GM19438 (cell line): ENCODE measurements around the gene NRG3.
"Not testable (repeated sequence)": the region's sequence is repeated elsewhere in the genome, so short reads cannot be mapped to it uniquely, and the experiment has no call there.

Experiments used
- ATAC-seq: cut with Tn5 transposase; IDR thresholded peaks from one replicate; pipeline ENCODE4 v1.9.1; 2021; ENCODE audit warnings: low read depth; ENCODE audit not compliant: unreplicated experiment

NRG3 gene

DNA sequence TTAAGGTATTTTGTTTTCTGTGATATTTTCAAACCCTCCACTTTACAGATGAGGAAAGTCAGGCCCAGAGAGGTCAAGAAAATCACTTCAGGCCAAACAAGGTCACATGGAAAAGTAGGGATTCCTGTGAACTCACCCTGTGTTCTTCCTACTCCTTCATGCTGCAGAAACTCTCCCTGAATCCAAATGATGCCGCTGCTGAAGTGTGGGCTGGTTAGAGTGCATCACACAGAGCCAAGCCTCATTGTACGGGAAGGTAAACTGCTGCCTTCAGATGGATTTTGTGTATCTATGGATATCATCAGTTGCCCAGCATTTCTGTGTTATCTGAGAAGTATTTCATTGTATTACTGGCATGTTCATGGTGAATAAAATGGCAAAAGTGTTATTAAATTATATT is 75.4 kb downstream of the NRG3 start:
- ATAC-seq = no peak

DNA sequence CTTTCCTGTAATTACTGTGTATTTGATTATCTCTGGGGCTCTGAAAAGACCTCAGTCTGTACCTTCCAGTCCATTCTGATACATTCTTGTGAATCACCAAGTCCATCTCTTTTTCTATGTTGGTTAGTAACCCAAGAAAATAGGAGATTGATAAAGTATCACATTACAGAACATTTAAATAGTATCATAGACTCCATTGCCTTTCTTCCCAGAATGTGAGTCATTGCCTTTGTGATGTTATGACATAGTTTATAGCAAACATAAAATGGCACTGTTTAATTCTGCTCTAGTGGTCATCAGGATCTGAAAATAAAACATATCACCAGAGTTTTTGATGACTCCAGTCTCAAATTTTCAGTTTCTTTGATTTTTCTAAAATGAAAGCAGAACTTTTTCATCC is 78.4 kb downstream of the NRG3 start:
- no peak for ATAC-seq

DNA sequence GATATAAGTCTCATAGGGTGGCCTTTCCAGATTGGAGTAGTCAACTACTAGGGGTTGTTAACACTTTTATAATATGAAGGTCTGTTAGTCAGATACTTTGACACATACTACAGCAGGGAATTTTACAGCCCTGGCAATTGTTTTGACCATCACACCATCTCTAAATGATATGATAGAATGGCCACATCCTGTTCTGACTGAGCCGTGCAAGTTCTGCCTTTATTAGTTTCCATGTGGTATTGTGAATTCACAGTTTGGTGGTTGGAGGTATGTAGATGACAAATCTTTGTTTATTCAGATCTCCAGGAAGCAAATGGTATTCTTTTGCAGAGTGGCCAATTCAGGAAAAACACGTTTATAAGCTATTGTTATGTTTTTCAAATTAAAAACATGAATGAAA is 83.0 kb downstream of the NRG3 start:
- ATAC-seq = no peak

DNA sequence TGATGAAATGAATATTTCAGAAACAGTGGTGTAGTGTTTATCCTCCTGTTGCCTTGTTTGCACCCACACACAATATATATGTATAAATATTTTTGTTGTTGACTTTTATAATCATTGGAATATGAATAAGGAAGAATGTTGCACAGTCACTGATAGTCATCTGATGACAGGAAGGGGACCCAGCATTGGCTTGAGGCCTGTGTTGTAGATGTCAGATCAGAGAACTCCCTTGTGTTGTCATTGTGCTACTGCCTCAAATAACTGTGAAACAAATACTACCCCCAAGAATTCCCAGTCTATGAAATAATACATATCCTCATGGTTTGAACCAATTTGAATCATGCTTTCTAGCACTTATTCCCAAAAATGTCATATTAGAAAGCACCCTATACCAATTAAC is 84.0 kb downstream of the NRG3 start:
- ATAC-seq = no peak

DNA sequence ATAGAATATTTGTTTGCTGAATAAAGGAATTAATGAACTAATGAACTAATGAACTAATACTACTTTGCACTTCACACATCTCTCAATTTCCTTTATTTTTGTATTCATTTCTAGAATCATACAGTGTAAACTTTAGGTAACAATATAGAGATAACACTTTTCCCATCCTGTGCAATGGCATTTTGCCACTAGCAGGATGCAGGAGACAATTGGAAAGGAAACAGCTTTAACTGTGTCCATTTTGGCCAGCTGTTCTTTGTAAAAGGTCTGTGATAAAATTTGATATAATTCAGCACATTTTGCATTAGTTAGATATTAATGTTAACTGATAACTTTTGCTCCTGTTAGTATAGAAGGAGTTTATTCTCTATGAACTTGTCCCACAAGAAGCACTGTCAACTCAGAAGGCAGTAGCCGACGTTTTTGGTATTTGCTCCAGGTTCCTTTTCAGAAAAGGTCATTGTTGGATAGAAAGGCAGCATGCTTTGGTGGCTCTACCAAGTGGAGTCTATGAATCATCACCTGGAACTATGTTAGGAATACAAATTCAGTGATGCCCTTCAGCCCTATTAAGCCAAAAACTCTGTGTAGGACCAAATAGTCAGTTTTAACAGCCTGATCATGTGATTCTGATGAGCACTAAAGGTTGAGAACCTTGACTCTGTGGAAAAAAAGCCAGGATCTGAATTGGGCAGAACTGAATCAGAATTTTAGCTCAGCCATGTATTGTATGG is 86.6 kb downstream of the NRG3 start:
- no peak for ATAC-seq

DNA sequence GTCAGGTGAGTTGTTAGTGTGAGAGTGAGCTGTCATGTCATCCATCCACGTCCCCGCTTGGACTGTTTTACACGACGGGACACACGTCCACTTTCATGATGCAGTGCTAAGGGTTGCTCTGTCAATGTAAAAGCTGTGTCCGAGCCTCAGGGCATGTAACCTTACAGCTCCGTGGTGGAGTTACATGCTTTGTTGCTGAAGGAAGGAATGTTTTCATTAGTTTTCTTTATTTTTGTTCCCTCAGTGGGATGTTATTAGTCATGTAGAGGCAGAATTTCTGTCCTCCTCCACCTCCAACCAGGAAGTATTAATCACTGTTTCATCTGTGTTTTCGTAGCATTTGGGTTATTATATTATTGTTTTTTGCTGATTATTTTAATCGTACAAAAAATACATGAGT is 88.6 kb downstream of the NRG3 start:
- ATAC-seq = no peak

DNA sequence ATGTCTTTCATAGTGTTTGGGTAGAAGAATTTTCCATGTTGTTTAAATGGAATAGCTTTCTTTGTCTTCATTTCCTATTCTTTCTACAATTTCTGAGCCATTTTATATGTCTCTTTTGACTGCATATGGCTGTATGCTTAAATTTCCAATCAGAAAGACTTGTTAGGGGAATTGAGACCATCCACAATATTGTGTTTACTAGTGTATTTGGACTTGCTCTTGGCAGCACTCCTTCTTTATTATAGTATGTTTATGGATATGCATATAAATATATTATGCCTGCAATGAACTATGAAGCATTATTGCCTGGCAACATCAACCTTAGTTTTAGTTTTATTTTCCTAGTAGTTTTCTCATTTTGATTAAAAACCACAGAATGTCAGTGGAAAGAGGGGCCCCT is 92.7 kb downstream of the NRG3 start:
- no peak for ATAC-seq

DNA sequence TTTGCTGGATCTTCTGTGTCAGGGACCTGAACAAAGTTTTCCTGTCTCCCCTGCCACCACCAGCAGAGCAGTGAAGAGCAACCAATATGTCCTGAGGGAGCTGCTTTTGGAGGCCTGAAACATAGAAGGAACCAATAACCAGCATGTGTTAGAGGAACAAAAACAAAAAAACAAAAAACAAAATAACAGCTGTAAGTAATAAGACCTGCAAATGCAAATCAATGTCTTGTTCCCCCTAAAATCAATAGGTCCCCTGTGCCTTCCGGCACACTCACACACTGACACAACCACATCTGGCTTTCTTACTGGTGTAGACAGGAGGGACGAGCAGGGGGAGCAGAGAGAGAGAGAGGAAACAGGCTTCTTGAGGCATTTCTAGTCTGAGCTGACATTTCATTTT is 94.1 kb downstream of the NRG3 start:
- ATAC-seq = no peak

DNA sequence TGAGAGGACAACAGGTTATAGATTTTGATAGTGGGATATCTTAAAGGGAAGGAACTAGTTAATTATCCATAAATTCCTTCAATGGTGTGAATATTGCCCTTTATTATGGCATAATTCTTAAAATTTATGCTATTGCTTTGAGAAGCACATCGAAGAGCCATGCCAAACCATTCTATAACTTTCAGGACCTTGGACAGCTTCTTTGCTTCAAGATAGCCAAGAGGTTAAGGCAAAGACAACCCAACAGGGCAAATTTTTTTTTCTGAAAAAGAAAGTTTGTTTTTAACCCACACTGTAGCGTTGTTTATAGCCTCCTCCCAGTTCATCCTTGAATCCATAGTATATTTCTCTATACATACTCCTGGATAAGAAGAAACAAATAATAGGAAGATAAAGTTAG is 103.2 kb downstream of the NRG3 start:
- no peak for ATAC-seq

DNA sequence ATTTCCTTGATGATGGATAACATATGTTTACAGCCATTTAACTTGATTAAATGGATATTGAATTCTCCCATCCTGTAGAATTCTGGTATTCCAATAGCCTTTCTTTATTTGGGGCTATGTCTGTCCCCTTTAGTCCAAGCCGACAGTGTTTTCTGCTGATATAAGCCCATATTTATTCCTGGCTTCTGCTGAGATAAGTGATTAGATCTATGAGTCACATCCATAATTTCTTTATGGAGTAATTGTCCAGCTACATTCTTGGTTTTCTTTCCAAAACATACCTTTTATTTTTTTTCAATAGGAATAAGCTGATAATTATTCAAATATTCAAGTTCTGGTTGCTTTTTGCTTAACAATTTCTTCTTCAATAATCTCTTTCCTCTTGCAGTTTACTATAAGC is 106.7 kb downstream of the NRG3 start:
- no peak for ATAC-seq

DNA sequence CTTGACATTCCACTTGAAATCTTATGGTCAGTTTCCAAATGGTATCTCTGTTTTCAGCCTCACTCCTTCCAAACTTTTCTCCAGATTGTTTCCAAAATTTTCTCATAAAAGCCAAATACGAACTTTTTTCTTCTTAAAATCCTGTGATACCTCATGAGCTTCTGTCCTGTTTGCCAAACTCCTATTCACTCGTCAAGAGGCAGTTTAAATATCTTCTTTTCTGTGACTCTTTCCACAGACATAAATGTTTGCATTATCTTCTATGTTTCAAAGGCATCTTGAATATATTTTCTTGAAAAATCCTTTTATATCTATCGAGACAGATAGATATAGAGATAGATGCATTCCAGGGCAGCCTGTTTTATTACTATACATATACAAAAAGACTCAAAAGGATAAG is 109.4 kb downstream of the NRG3 start:
- ATAC-seq = no peak

DNA sequence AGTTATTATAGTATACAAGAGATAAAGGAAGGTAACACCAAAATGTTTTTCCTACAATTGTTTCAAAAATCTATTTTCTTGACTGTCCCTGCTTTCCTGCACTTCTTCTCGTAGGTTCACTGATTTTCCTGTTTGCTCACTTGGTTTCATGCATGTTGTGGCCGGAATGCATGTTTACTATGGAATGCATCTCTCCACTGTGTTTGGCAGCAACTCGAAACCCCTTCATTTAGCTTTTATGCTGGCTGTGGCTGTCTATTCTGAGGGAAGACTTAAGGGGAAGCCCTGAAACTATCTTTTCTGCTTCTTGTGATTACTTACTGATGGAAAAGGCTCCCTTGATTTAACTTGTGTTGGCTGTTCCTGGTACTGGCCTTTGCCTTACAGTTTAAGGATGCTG is 120.3 kb downstream of the NRG3 start:
- no peak for ATAC-seq

DNA sequence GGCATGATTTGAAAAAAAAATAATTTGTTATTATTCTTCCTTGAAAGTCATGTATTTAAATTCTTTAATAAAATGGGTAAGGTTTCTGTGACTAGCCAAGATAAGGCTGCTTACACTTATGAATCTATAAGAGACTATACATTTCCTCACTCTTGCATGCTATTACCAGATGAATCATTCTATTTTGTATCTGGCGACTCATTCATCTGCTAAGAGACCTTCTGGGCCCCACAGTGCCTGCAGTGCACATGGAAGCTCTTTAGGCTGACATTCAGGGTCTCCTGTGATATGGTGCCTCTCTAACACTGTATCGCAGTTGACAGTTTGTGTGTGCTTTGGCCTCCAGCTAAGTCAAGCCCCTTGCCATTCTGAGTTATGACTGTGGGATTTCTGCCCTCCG is 121.9 kb downstream of the NRG3 start:
- ATAC-seq = no peak

DNA sequence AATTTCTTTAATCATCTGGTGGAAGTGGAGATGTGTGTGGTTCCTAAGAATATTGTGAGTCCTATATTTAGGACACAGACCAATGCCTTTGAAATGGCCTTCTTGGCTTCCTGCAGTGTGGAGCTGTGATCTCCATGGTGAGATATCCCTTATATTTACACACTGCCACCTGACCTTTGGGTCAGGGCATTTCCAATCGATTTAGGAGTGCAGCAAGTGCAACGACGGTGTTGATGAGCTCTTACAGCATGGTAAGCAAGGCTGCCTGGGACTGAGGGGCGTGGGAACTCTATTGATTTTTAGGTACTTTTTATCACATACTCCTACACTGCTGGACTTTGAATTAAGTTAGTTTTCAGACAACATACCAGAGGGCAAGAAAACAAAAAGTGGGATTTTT is 146.0 kb downstream of the NRG3 start:
- ATAC-seq = no peak

DNA sequence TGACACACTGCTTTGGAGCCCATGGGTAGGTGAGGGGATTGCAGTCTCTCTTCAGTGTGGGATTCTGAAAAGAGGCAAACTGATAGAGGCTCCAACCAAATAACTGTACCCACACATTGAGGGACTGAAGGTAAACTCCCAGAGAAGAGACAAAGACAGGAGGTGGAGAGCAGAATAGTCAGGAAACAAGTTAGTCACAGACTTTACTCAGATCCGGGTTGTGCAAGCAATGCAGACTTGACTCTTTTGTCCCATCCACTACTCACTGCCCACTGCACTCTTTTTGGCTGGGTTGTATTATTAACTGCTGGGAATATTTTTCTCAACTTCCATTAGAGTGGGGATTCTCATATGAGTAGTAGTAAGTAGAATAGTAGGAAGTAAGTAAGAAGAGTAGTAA is 152.7 kb downstream of the NRG3 start:
- ATAC-seq = no peak

DNA sequence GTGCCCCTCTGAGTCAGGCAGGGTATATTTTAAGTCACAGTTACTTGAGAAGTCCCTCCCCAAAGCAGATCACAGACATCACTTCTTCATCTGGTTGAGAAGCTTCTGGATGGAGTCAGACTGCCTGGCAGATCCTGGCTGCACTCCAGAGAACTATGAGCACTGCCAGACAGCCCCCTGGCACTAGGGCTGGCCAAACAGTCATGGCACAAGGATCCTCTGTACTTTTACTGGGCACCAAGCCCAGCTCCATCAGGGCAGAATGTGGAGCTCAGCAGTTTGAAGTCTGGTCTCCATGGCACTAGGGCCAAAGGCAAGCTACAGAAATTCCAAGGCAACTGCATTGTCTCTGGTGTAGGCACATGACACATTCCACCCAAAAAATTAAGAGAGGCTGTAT is 162.1 kb downstream of the NRG3 start:
- ATAC-seq = no peak

DNA sequence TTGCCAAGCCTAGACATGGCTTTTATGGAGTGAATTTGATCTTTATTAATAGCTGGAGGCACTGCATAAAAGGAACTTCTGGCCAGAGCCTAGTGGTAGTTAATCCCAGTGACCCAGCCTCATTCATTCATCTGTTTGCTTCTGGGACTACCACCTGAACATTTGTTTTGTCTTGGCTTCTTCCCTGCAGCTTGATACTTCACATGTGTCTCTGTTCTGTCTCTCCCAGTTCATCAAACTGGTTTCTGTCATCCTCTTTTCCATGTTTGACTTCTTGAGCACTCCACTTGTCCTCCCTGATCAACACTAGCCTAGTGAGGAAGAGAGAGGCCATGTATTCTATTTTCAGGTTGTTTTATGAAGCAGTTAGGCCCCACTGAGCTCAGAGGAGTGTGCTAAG is 163.6 kb downstream of the NRG3 start:
- ATAC-seq = no peak

DNA sequence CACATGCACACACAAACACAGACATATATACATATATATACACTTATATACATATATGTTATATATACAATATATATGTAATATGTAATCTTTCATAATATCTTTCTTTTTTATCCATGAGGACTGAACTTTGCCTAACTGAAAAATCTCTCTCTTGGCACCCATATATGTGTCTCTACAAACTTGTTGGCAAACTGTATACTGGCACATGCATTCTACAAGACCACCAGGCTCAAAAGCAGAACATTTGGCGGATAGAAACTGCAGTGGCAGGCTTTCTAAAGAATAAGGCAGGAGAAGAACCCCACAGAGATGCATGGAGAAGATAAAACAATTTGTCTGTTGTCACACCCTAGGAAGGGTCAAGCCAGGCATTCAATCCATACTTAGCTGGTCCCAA is 165.3 kb downstream of the NRG3 start:
- no peak for ATAC-seq

DNA sequence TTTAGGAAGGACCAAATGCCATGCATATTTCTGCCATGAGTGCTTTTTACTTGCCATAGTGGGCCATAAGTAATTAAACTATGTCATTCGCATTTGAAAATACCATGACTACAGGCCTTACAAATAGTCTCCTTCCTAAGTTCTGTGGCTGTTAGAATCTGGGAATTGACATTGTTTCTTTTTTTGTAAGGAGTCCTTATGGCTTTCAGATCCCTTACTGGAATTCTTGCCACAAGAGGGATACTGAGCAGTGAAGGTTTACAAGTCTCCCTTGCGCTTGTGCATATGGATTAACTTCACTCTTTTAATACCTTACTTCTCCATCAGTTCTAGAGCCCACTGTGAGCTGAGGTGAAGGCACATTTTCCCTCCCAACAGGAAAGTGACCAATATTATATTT is 166.0 kb downstream of the NRG3 start:
- no peak for ATAC-seq

DNA sequence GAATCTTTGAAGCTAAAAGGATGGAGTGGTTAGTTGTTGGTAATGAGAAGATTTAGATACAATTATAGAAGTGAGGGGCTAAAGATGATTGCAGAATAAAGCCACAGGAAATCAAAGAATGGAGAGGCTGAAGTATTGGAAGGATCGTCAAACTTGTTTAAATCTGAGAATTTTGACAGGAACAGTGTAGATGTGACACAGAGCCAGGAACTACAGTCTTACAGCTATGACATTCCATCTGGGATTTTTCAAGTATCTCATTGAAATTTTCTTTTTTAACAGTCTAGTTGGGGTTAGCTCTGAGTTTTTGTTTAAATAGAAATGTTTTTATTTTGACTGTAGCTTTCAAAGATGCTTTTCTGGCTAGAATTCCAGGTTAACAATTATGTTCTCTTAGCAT is 181.4 kb downstream of the NRG3 start:
- ATAC-seq = no peak

DNA sequence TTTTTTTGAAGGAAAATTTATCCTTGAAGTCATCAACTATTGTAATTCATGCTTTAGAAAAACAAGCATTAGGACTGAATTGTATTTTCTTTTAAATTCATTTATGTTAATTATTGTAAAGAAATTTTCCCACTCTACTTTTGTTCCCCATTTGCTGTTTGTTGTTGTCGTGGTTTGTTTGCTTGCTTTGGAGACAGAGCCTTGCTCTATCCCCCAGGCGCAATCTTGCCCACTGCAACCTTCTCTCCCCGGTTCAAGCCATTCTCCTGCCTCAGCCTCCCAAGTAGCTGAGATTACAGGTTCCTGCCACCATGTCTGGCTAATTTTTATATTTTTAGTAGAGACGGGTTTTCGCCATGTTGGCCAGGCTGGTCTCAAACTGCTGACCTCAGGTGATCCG is 192.2 kb downstream of the NRG3 start:
- ATAC-seq = not testable (repeated sequence)

DNA sequence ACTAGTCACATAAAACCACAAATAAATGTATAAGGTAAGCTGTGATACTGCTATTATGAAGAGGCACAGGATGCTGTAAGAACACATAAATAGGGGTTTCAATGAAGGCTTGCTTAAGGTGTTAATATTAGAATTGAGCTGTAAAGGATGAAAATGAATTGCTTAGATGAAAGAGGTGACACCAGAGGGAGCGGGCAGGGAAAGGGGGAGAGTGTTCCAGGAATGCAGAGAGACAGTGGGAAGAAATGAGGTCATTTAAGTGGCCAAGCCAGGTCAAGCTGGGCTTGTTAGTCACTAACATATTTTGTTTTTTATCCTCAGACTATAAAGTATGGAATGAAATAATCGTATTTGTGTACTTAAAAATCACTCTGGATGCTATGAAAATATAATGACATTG is 193.5 kb downstream of the NRG3 start:
- no peak for ATAC-seq

DNA sequence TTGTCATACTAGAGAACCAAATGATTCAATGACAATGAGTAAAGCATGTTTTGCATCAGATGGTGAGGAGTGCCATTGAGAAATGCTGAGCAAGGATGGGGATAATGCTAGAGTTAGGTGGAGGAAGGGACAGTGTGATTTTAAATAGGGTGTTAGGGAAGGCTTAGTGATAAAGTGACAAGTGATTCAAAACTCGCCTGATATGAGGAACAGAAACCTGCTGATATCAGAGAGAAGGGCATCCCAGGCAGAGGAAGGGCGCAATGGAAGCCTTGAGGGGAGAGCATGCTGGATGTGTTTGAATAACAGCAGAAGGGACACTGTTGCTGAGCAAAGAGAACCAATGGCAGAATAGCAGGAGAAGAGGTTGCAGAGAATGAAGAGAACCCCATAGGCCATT is 196.2 kb downstream of the NRG3 start:
- no peak for ATAC-seq
